HG02870 (cell line): Measurements from ENCODE around the gene GPRASP2.

ENCODE experiments used
- ATAC-seq: cut with Tn5 transposase; IDR thresholded peaks from one replicate; pipeline ENCODE4 v1.9.1; 2021; ENCODE audit warnings: mild to moderate bottlenecking, moderate library complexity; ENCODE audit not compliant: unreplicated experiment

Gene GPRASP2

GRCh38 chrX:102744307-102744706, 32.1 kb downstream of the GPRASP2 start:
- peak; percentile 53 for ATAC-seq

DNA sequence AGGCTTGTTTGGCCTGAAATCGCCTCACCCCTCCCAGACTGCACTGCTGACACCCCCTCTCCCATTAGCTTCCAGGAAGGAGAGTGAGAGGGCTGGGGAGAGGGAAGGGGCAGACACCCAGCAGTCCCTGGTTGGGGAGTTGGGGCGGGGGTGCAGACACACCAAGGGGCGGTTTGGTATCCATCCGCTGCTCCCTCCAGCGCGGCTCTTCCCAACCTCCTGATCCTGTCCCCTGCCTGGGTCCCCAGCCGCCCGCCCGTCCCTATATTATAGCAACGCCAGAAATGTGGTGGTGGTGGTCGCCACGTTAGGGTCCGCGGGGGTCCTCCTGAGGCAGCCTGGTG, 33.2 kb downstream of the GPRASP2 start:
- no peak for ATAC-seq

- ATAC-seq: no peak
Observed at GRCh38 chrX:102745857-102746584, 33.8 kb downstream of the GPRASP2 start.

DNA sequence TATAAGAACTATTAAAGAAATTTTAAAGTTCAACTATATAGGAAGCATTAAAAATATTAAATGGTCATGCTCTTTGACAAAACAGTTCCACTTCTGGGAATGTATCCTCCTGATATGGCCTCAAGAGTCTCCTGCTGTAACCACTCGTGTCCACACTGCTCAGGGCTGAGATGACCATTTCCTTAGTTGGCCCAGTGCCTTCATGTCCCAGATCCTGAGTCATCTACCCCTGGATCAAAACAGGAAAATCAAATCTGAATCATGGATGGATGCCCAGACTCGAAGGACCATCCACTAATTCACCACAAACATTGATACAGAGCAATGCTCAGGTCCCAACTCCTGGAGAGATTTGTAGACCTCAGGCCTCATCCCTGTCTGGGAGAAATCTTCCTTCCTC, 53.0 kb downstream of the GPRASP2 start:
- ATAC-seq: no peak

DNA sequence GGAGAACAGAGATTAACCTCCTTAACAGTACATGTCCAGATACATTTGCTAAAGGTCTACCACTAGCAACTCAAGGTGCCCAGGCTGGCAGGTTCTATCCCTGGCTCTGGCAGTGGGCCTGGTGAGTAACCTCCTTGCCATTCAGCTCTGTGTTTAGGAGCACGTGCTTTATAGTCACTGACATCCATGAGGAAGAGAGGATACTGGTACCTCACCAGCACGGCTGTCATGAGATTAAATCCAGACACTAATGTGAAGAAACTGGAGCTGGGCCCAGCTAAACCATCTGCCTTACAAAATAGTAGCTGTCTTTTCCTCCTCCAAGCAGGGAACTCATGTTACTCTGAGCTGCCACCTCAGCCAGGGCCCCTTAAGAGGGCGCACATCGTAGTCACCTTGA, 53.6 kb downstream of the GPRASP2 start:
- ATAC-seq: no peak

DNA sequence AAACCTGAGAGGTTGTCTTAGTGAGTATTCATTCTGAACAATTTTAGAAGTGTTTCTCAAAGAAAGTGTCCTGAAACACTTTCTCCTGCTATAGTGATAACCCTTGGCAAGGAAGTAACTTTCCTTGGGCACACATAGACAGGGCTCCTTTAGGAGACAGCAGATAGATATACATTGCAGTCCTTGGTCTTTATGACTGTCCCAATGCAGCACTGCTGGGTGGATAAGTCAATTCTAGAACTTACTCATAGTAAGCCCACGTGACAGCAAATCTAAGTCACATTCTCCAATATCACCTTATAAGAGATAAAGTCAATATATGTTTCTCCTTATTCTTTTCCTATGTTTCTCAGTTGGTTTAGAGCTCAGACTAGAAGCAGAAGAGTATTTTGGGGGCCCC, 55.0 kb downstream of the GPRASP2 start:
- ATAC-seq: no peak
